Measurements from ENCODE around the gene PRDM5. TPM values are rescaled to one million over a fixed set of nuclear protein-coding genes. Genes with fewer than 3 reads are reported as not detected.

The PRDM5 gene
- total RNA-seq, 6 experiments from 2014 or later, result 0.20 to 0.64 (median 0.36) TPM

GRCh38 chr4:120939693-120940092 is 17.2 kb upstream of the PRDM5 start:
- no peak overlapping the region for H3K4me3 ChIP-seq
- TF ChIP-seq POLR2A (IDR thresholded peaks at IDR 0.05) (no peak), CTCF (IDR thresholded peaks at IDR 0.05) (no peak)
- DNase-seq (no peak), ATAC-seq (no peak)
- H3K27ac ChIP-seq, result no peak overlapping the region
- no peaks in the 10 kb centered on the region for H3K9me3 ChIP-seq
- H3K27me3 ChIP-seq, result no peaks in the 10 kb centered on the region
- intact Hi-C loops (cut with DNase I), result no loop called here
- no peaks in the 10 kb centered on the region for H3K36me3 ChIP-seq
- H3K4me1 ChIP-seq, result no peaks in the 10 kb centered on the region

- no peaks in the 10 kb centered on the region for H3K27me3 ChIP-seq
- intact Hi-C loops (cut with DNase I), result no loop called here
- DNase-seq, result no peak
- no peak for ATAC-seq
- H3K27ac ChIP-seq, result no peak overlapping the region
- TF ChIP-seq POLR2A (IDR thresholded peaks at IDR 0.05) (no peak), CTCF (IDR thresholded peaks at IDR 0.05) (no peak)
- no peaks in the 10 kb centered on the region for H3K4me1 ChIP-seq
- 50% methylated on average over 1 of the region's 1 CpG for WGBS (ENCODE audit: insufficient coverage, low coverage, low lambda C conversion rate, missing lambda C conversion rate)
- no peaks in the 10 kb centered on the region for H3K9me3 ChIP-seq
- no peaks in the 10 kb centered on the region for H3K36me3 ChIP-seq
- H3K4me3 ChIP-seq, result no peak overlapping the region
These were observed 7.3 kb upstream of the PRDM5 start for GRCh38 chr4:120929847-120930246.

GRCh38 chr4:120927801-120928409 is 5.4 kb upstream of the PRDM5 start:
- H3K27ac ChIP-seq, result no peak overlapping the region
- no peak for TF ChIP-seq POLR2A (IDR thresholded peaks at IDR 0.05)
- TF ChIP-seq CTCF (IDR thresholded peaks at IDR 0.05), result no peak
- no peak for ATAC-seq
- H3K9me3 ChIP-seq, result no peaks in the 10 kb centered on the region
- H3K27me3 ChIP-seq, result peaks cover 0 to 6% of the 10 kb centered on the region in 2 donors
- H3K4me3 ChIP-seq, result no peak overlapping the region
- no peaks in the 10 kb centered on the region for H3K4me1 ChIP-seq
- no peak for DNase-seq
- intact Hi-C loops (cut with DNase I), result no loop called here
- H3K36me3 ChIP-seq, result no peaks in the 10 kb centered on the region

- no peaks in the 10 kb centered on the region for H3K4me1 ChIP-seq
- DNase-seq (no peak), ATAC-seq (no peak)
- peaks cover 0 to 6% of the 10 kb centered on the region in 2 donors for H3K27me3 ChIP-seq
- TF ChIP-seq CTCF (IDR thresholded peaks at IDR 0.05), result no peak
- no peak for TF ChIP-seq POLR2A (IDR thresholded peaks at IDR 0.05)
- H3K4me3 ChIP-seq, result no peak overlapping the region
- intact Hi-C loops (cut with DNase I), result no loop called here
- H3K36me3 ChIP-seq, result no peaks in the 10 kb centered on the region
- H3K9me3 ChIP-seq, result no peaks in the 10 kb centered on the region
- H3K27ac ChIP-seq, result no peak overlapping the region
- WGBS (ENCODE audit: insufficient coverage, low coverage, low lambda C conversion rate, missing lambda C conversion rate), result 56% methylated on average over 3 of the region's 3 CpGs
These were observed 4.0 kb upstream of the PRDM5 start for GRCh38 chr4:120926358-120927025.

Measured in right lobe of liver (tissue), 6 donors.